ENCODE data around the gene THSD4. TPM values are rescaled to one million over a fixed set of nuclear protein-coding genes. Genes with fewer than 3 reads are reported as not detected.

THSD4 gene
- total and polyA plus RNA-seq, 9 of the 15 experiments (the other 6 are each of a cell fraction or from before 2014, with no cell fraction given), result 0.04 TPM; not detected in 5

- ChIA-PET POLR2A (no interaction called here), CTCF (ENCODE audit: low intra/inter-chr PET ratio) (no interaction called here)
- H3K36me3 ChIP-seq (ENCODE audit: control insufficient read depth, insufficient read depth, low read length), result no peaks in the 10 kb centered on the region
- H3K27ac ChIP-seq (ENCODE audit: extremely low read depth, low read depth, low read length), result no peak overlapping the region
- no peak overlapping the region for H3K9ac ChIP-seq (ENCODE audit: insufficient read depth in 1 of 2, low read depth in 2 of 2, low read length in 2 of 2)
- TF ChIP-seq JUND (IDR thresholded peaks at IDR 0.05; ENCODE audit: borderline replicate concordance, low read depth, low read length) (no peak), JUND (tag; IDR thresholded peaks at IDR 0.05; ENCODE audit: borderline replicate concordance, low read depth, low read length) (no peak), PPARD (CRISPR knock-in tag; IDR thresholded peaks at IDR 0.05) (no peak), GABPA (tag; conservative IDR thresholded peaks at IDR 0.05; ENCODE audit: low read depth) (peak; percentile 25; the same call in 1 of the 2 replicates), LARP7 (IDR thresholded peaks at IDR 0.05) (no peak), ZNF232 (CRISPR knock-in tag; IDR thresholded peaks at IDR 0.05) (no peak), NCOA2 (IDR thresholded peaks at IDR 0.05; ENCODE audit: partially characterized antibody in 2 of 2) (no peak)
- TF ChIP-seq, protein P1, sequence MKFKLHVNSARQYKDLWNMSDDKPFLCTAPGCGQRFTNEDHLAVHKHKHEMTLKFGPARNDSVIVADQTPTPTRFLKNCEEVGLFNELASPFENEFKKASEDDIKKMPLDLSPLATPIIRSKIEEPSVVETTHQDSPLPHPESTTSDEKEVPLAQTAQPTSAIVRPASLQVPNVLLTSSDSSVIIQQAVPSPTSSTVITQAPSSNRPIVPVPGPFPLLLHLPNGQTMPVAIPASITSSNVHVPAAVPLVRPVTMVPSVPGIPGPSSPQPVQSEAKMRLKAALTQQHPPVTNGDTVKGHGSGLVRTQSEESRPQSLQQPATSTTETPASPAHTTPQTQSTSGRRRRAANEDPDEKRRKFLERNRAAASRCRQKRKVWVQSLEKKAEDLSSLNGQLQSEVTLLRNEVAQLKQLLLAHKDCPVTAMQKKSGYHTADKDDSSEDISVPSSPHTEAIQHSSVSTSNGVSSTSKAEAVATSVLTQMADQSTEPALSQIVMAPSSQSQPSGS (CRISPR knock-in tag; IDR thresholded peaks at IDR 0.05), result no peak
- FAIRE-seq (no peak), DNase-seq (ENCODE audit: extremely low read depth in 1 of 4, low spot score in 3 of 4) (no peak), ATAC-seq (no peak)
- H3K27me3 ChIP-seq (ENCODE audit: control insufficient read depth in 2 of 2, insufficient read depth in 2 of 2, low read length in 2 of 2), result peaks cover 0 to 5% of the 10 kb centered on the region in 2 experiments; a peak in 1 of 5 replicates
- in situ Hi-C loops (cut with MboI) (no loop called here), intact Hi-C loops (cut with micrococcal nuclease) (no loop called here)
- no peak overlapping the region for H2AFZ ChIP-seq (ENCODE audit: low read depth, low read length)
- no peaks in the 10 kb centered on the region for H3K4me1 ChIP-seq (replicated peaks in 1 of 2; ENCODE audit: control insufficient read depth in 2 of 2, insufficient read depth in 2 of 2, low read length in 2 of 2)
- WGBS (ENCODE audit: insufficient coverage, low coverage, missing lambda C conversion rate), result 0% methylated on average over 1 of the region's 1 CpG
- no peaks in the 10 kb centered on the region for H4K20me1 ChIP-seq (replicated peaks; ENCODE audit: control insufficient read depth, insufficient read depth, low read length)
- no TSS peak for BruUV-seq (replicated peaks)
- H3K79me2 ChIP-seq (ENCODE audit: control insufficient read depth, insufficient read depth, low read length), result no peaks in the 10 kb centered on the region
- H3K9me3 ChIP-seq (replicated peaks; ENCODE audit: control insufficient read depth, insufficient read depth, low read depth, low read length), result no peaks in the 10 kb centered on the region
- H3K4me2 ChIP-seq (ENCODE audit: insufficient read depth, low read length), result no peak overlapping the region
- no peaks in the 10 kb centered on the region for H3K9me1 ChIP-seq (ENCODE audit: control insufficient read depth, insufficient read depth, low read length)
- no peak overlapping the region for H3K4me3 ChIP-seq
These were observed 294.3 kb downstream of the THSD4 start for GRCh38 chr15:71409541-71409940.
